ENCODE measurements around the gene PHF21A.

The PHF21A gene

GRCh38 chr11:45886816-45887520, 234.3 kb downstream of the PHF21A start:
- Histone ChIP-seq H3K4me1 (ENCODE audit: insufficient read depth, low read length) (peaks cover 13% of the 10 kb centered on the region), H4K20me1 (ENCODE audit: insufficient read depth, low read length) (peaks cover 22% of the 10 kb centered on the region), H3K79me2 (ENCODE audit: insufficient read depth, low read length) (no peaks in the 10 kb centered on the region), H3K4me3 (ENCODE audit: low read depth in 1 of 2, low read length in 2 of 2) (no peak overlapping the region), H3K27me3 (ENCODE audit: insufficient read depth, low read length, poor library complexity) (no peaks in the 10 kb centered on the region), H3K4me2 (ENCODE audit: insufficient read depth, low read length) (no peak overlapping the region), H3K36me3 (ENCODE audit: insufficient read depth, low read length) (0 out of 2 replicates have a peak, but pooled peaks cover 2% of the 10 kb centered on the region), H3K9ac (ENCODE audit: low read depth, low read length) (no peak overlapping the region), H3K9me3 (ENCODE audit: insufficient read depth, low read length, severe bottlenecking) (no peaks in the 10 kb centered on the region), H2AFZ (ENCODE audit: low read depth, low read length) (no peak overlapping the region), H3K27ac (ENCODE audit: low read length) (no peak overlapping the region)
- ATAC-seq (ENCODE audit: insufficient read depth, low read depth) (no peak), DNase-seq (no peak)
- TF ChIP-seq EZH2 (IDR thresholded peaks at IDR 0.05; ENCODE audit: borderline replicate concordance, low read depth, low read length, severe bottlenecking): no peak
- TF ChIP-seq, protein P1, sequence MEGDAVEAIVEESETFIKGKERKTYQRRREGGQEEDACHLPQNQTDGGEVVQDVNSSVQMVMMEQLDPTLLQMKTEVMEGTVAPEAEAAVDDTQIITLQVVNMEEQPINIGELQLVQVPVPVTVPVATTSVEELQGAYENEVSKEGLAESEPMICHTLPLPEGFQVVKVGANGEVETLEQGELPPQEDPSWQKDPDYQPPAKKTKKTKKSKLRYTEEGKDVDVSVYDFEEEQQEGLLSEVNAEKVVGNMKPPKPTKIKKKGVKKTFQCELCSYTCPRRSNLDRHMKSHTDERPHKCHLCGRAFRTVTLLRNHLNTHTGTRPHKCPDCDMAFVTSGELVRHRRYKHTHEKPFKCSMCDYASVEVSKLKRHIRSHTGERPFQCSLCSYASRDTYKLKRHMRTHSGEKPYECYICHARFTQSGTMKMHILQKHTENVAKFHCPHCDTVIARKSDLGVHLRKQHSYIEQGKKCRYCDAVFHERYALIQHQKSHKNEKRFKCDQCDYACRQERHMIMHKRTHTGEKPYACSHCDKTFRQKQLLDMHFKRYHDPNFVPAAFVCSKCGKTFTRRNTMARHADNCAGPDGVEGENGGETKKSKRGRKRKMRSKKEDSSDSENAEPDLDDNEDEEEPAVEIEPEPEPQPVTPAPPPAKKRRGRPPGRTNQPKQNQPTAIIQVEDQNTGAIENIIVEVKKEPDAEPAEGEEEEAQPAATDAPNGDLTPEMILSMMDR (IDR thresholded peaks at IDR 0.05; ENCODE audit: borderline replicate concordance, extremely low read depth, low read length, poor library complexity, severe bottlenecking): no peak

GRCh38 chr11:45885921-45886721, 235.1 kb downstream of the PHF21A start:
- DNase-seq (no peak), ATAC-seq (ENCODE audit: insufficient read depth, low read depth) (no peak)
- H3K27me3 ChIP-seq (ENCODE audit: insufficient read depth, low read length, poor library complexity): no peaks in the 10 kb centered on the region
- peak overlapping the region; percentile 26 to 63; a peak in 3 of 4 replicates for H3K4me3 ChIP-seq (ENCODE audit: low read depth in 1 of 2, low read length in 2 of 2)
- H3K27ac ChIP-seq (ENCODE audit: low read length): no peak overlapping the region
- H3K79me2 ChIP-seq (ENCODE audit: insufficient read depth, low read length): no peaks in the 10 kb centered on the region
- no peak for TF ChIP-seq EZH2 (IDR thresholded peaks at IDR 0.05; ENCODE audit: borderline replicate concordance, low read depth, low read length, severe bottlenecking)
- TF ChIP-seq, protein P1 (IDR thresholded peaks at IDR 0.05; ENCODE audit: borderline replicate concordance, extremely low read depth, low read length, poor library complexity, severe bottlenecking): no peak
- peak overlapping the region; percentile 82 for H3K4me2 ChIP-seq (ENCODE audit: insufficient read depth, low read length)
- H3K4me1 ChIP-seq (ENCODE audit: insufficient read depth, low read length): peaks cover 13% of the 10 kb centered on the region
- no peaks in the 10 kb centered on the region for H3K9me3 ChIP-seq (ENCODE audit: insufficient read depth, low read length, severe bottlenecking)
- peak overlapping the region; percentile 52 for H3K9ac ChIP-seq (ENCODE audit: low read depth, low read length)
- peaks cover 10% of the 10 kb centered on the region for H3K36me3 ChIP-seq (ENCODE audit: insufficient read depth, low read length)
- H2AFZ ChIP-seq (ENCODE audit: low read depth, low read length): peak overlapping the region; percentile 63; the same call in 1 of the 2 replicates
- peaks cover 27% of the 10 kb centered on the region for H4K20me1 ChIP-seq (ENCODE audit: insufficient read depth, low read length)

GRCh38 chr11:45885274-45885920, 235.9 kb downstream of the PHF21A start, which contains the start of gene MAPK8IP1:
Gene MAPK8IP1, plus strand, starts transcription at chr11:45885651. Its CDS starts 170 bp downstream, at chr11:45885821.
- Histone ChIP-seq H3K9ac (ENCODE audit: low read depth, low read length) (peak within 1 kb of the TSS; percentile 52), H3K4me1 (ENCODE audit: insufficient read depth, low read length) (peaks cover 13% of the 10 kb centered on the region), H4K20me1 (ENCODE audit: insufficient read depth, low read length) (peaks cover 27% of the 10 kb centered on the region), H3K9me3 (ENCODE audit: insufficient read depth, low read length, severe bottlenecking) (no peaks in the 10 kb centered on the region), H3K4me3 (ENCODE audit: low read depth in 1 of 2, low read length in 2 of 2) (peak within 1 kb of the TSS; percentile 26 to 63; a peak in 3 of 4 replicates), H2AFZ (ENCODE audit: low read depth, low read length) (peak within 1 kb of the TSS; percentile 63; the same call in 1 of the 2 replicates), H3K4me2 (ENCODE audit: insufficient read depth, low read length) (peak within 1 kb of the TSS; percentile 82), H3K27ac (ENCODE audit: low read length) (no peak within 1 kb of the TSS), H3K79me2 (ENCODE audit: insufficient read depth, low read length) (no peaks in the 10 kb centered on the region), H3K36me3 (ENCODE audit: insufficient read depth, low read length) (peaks cover 16% of the 10 kb centered on the region), H3K27me3 (ENCODE audit: insufficient read depth, low read length, poor library complexity) (no peaks in the 10 kb centered on the region)
- peak; percentile 75 for DNase-seq
- TF ChIP-seq, protein P1 (IDR thresholded peaks at IDR 0.05; ENCODE audit: borderline replicate concordance, extremely low read depth, low read length, poor library complexity, severe bottlenecking): no peak
- TF ChIP-seq EZH2 (IDR thresholded peaks at IDR 0.05; ENCODE audit: borderline replicate concordance, low read depth, low read length, severe bottlenecking): no peak
- peak; percentile 87 for ATAC-seq (ENCODE audit: insufficient read depth, low read depth)

All from DND-41 (cell line).